Left lung (tissue), 10 donors: ENCODE results near the gene PTCD1. TPM values are rescaled to one million over a fixed set of nuclear protein-coding genes. Genes with fewer than 3 reads are reported as not detected.
"Not testable (repeated sequence)": the region's sequence is repeated elsewhere in the genome, so short reads cannot be mapped to it uniquely, and the experiment has no call there.

Source experiments
- ATAC-seq: fragments of 200-7000 bp; cut with Tn5 transposase; one replicate; pipeline ENCODE4 v1.9.1; 2020; ENCODE audit warnings: moderate library complexity
- DNase-seq, 4 donors: peaks; one replicate each; pipeline ENCODE4 v3.0.0-alpha.2; 2013 to 2020
- H3K27ac ChIP-seq, 2 donors: fragments of 200-600 bp; sonication (generic) in 1 of 2; one replicate each; pipeline versions ENCODE4 v1.5.0 to v1.8.0; 2020 to 2021
- H3K27me3 ChIP-seq, 2 donors: fragments of 200-600 bp; sonication (generic) in 1 of 2; one replicate each; pipeline versions ENCODE4 v1.5.0 to v1.8.0; 2020 to 2021
- H3K36me3 ChIP-seq, 2 donors: fragments of 200-600 bp; sonication (generic) in 1 of 2; one replicate each; pipeline versions ENCODE4 v1.5.0 to v1.8.0; 2020 to 2021
- H3K4me1 ChIP-seq, 2 donors: fragments of 200-600 bp; one replicate each; pipeline ENCODE4 v1.8.0; 2021
- H3K4me3 ChIP-seq, 2 donors: fragments of 200-600 bp; sonication (generic) in 1 of 2; one replicate each; pipeline versions ENCODE4 v1.5.0 to v1.8.0; 2020 to 2021; ENCODE audit warnings: mild to moderate bottlenecking in 1 of 2
- H3K9me3 ChIP-seq, 2 donors: fragments of 200-600 bp; sonication (generic) in 1 of 2; one replicate each; pipeline versions ENCODE4 v1.5.0 to v1.8.0; 2020 to 2021
- CTCF ChIP-seq, 2 donors: fragments of 200-600 bp; sonication (generic) in 1 of 2; IDR thresholded peaks; one replicate each; pipeline versions ENCODE4 v1.5.0 to v1.8.0; 2021; ENCODE audit warnings: antibody characterized with exemption in 2 of 2
- intact Hi-C, 2 donors: fragments of 100-400 bp; cut with DNase I; formaldehyde crosslinking; loops; one replicate each; pipeline versions ENCODE4 v1.11.2 to v1.14.2; 2022
- polyA plus RNA-seq, 6 donors: library from polyadenylated mRNA; unstranded; fragments of 120-200 nt; gene quantifications; one replicate each; pipeline ENCODE4 v1.2.1, GENCODE V29; 2013; ENCODE audit not compliant: insufficient read length in 6 of 6
- total RNA-seq, 2 donors: library from RNA; stranded (reverse); fragmentation: NEBNext Ultra II Directional; extraction: Animal tissue kit (Norgen Biotek cat#: 25700); gene quantifications; one replicate each; pipeline ENCODE4 v1.2.1, GENCODE V29; 2021
- donor health status: DM: no; HTN: yes; CAD: no.
- donor health status: DM: no; HTN: no; CAD: no.

Gene PTCD1
- total and polyA plus RNA-seq, 8 donors = 3.5 to 8.2 (median 7.0) TPM

GRCh38 chr7:99381664-99382075 lies 56.9 kb downstream of the PTCD1 start:
- Histone ChIP-seq H3K9me3 (no peaks in the 10 kb centered on the region), H3K36me3 (peaks cover 0 to 59% of the 10 kb centered on the region in 2 donors), H3K4me1 (peaks cover 31 to 91% of the 10 kb centered on the region in 2 donors), H3K27me3 (no peaks in the 10 kb centered on the region), H3K4me3 (no peak overlapping the region), H3K27ac (peak overlapping the region in 1 of 2 donors; percentile 97)
- intact Hi-C loops = no loop called here
- no peak for TF ChIP-seq CTCF (IDR thresholded peaks at IDR 0.05)
- no peak for DNase-seq
- no peak for ATAC-seq

- H3K27me3 ChIP-seq = no peaks in the 10 kb centered on the region
Measured at GRCh38 chr7:99380823-99381663, 57.6 kb downstream of the PTCD1 start.

GRCh38 chr7:99380032-99380822 lies 58.4 kb downstream of the PTCD1 start:
- Histone ChIP-seq H3K4me1 (peaks cover 40 to 96% of the 10 kb centered on the region in 2 donors), H3K27ac (peak overlapping the region; percentile 91 to 97), H3K9me3 (no peaks in the 10 kb centered on the region), H3K27me3 (no peaks in the 10 kb centered on the region), H3K36me3 (peaks cover 0 to 51% of the 10 kb centered on the region in 2 donors), H3K4me3 (peak overlapping the region in 1 of 2 donors; percentile 47)
- ATAC-seq (peak; percentile 43), DNase-seq (peak in 1 of 4 donors; percentile 76)
- TF ChIP-seq CTCF (IDR thresholded peaks at IDR 0.05) = no peak
- intact Hi-C loops = no loop called here

More at GRCh38 chr7:99380823-99381663, 57.6 kb downstream of the PTCD1 start:
- no peaks in the 10 kb centered on the region for H3K9me3 ChIP-seq
- peaks cover 38 to 96% of the 10 kb centered on the region in 2 donors for H3K4me1 ChIP-seq
- no peak for ATAC-seq
- no peak for DNase-seq
- peaks cover 0 to 59% of the 10 kb centered on the region in 2 donors for H3K36me3 ChIP-seq
- peak overlapping the region in 1 of 2 donors; percentile 47 for H3K4me3 ChIP-seq
- peak overlapping the region; percentile 91 to 97 for H3K27ac ChIP-seq
- no peak for TF ChIP-seq CTCF (IDR thresholded peaks at IDR 0.05)
- intact Hi-C loops = no loop called here

GRCh38 chr7:99379693-99380031 lies 58.9 kb downstream of the PTCD1 start:
- H3K9me3 ChIP-seq, DNase-seq, intact Hi-C loops, ATAC-seq, H3K27me3 ChIP-seq: not testable (repeated sequence)
- H3K36me3 ChIP-seq = peaks cover 0 to 50% of the 10 kb centered on the region in 2 donors
- H3K4me3 ChIP-seq = peak overlapping the region in 1 of 2 donors; percentile 47
- peak overlapping the region; percentile 91 to 97 for H3K27ac ChIP-seq
- peaks cover 40 to 93% of the 10 kb centered on the region in 2 donors for H3K4me1 ChIP-seq

GRCh38 chr7:99379043-99379577 lies 59.5 kb downstream of the PTCD1 start:
- TF ChIP-seq CTCF (IDR thresholded peaks at IDR 0.05) = peak in 1 of 2 donors; percentile 18
- Histone ChIP-seq H3K9me3 (no peaks in the 10 kb centered on the region), H3K27ac (peak overlapping the region; percentile 91 to 97), H3K4me3 (peak overlapping the region in 1 of 2 donors; percentile 47), H3K4me1 (peaks cover 40 to 87% of the 10 kb centered on the region in 2 donors), H3K36me3 (peaks cover 0 to 50% of the 10 kb centered on the region in 2 donors), H3K27me3 (no peaks in the 10 kb centered on the region)
- intact Hi-C loops = no loop called here
- ATAC-seq (peak; percentile 76), DNase-seq (peak in 1 of 4 donors; percentile 87)
